HEK293 (cell line): ENCODE data around the gene BATF3.

ENCODE experiments used
- ELK4 ChIP-seq: IDR thresholded peaks from 2 replicates; pipeline ENCODE4 v1.6.1; 2011; ENCODE audit warnings: mild to moderate bottlenecking, low read depth, low read length, borderline replicate concordance
- GLIS2 ChIP-seq: fragments of 450-650 bp; formaldehyde crosslinking; IDR thresholded peaks from 2 replicates; pipeline ENCODE4 v1.5.1; 2016; ENCODE audit warnings: missing biosample characterization, missing genetic modification characterization
- PRDM10 ChIP-seq: fragments of 450-650 bp; formaldehyde crosslinking; IDR thresholded peaks from 2 replicates; pipeline ENCODE4 v1.5.1; 2016; ENCODE audit warnings: missing biosample characterization, missing genetic modification characterization
- PRDM2 ChIP-seq: fragments of 450-650 bp; formaldehyde crosslinking; IDR thresholded peaks from 2 replicates; pipeline ENCODE4 v1.5.1; 2016; ENCODE audit warnings: missing biosample characterization, missing genetic modification characterization, borderline replicate concordance
- ZBTB26 ChIP-seq: fragments of 450-650 bp; formaldehyde crosslinking; optimal IDR thresholded peaks from 2 replicates; pipeline ENCODE3; 2016; ENCODE audit warnings: missing biosample characterization, mild to moderate bottlenecking, missing genetic modification characterization
- ZEB2 ChIP-seq: fragments of 450-650 bp; formaldehyde crosslinking; IDR thresholded peaks from 2 replicates; pipeline ENCODE4 v1.5.1; 2016; ENCODE audit warnings: missing biosample characterization, missing genetic modification characterization
- ZNF16 ChIP-seq: fragments of 450-650 bp; formaldehyde crosslinking; IDR thresholded peaks from 2 replicates; pipeline ENCODE4 v1.5.1; 2016; ENCODE audit warnings: low read depth, missing biosample characterization, missing genetic modification characterization
- ZNF19 ChIP-seq: fragments of 450-650 bp; formaldehyde crosslinking; IDR thresholded peaks from 2 replicates; pipeline ENCODE4; 2016; ENCODE audit warnings: missing biosample characterization, missing genetic modification characterization, low read depth
- ZNF280C ChIP-seq: fragments of 450-650 bp; formaldehyde crosslinking; IDR thresholded peaks from 2 replicates; pipeline ENCODE4 v1.5.1; 2016; ENCODE audit warnings: missing biosample characterization, missing genetic modification characterization
- ZNF350 ChIP-seq: fragments of 450-650 bp; formaldehyde crosslinking; IDR thresholded peaks from 2 replicates; pipeline ENCODE4 v1.5.0; 2017; ENCODE audit warnings: missing biosample characterization, mild to moderate bottlenecking, missing genetic modification characterization
- ZNF362 ChIP-seq: fragments of 450-650 bp; formaldehyde crosslinking; IDR thresholded peaks from 2 replicates; pipeline ENCODE4 v1.5.1; 2016; ENCODE audit warnings: missing biosample characterization, missing genetic modification characterization
- ZNF366 ChIP-seq: fragments of 450-650 bp; formaldehyde crosslinking; conservative IDR thresholded peaks from 2 replicates; pipeline ENCODE4 v1.5.1; 2016; ENCODE audit warnings: missing biosample characterization, missing genetic modification characterization
- ZNF394 ChIP-seq: fragments of 450-650 bp; formaldehyde crosslinking; IDR thresholded peaks from 2 replicates; pipeline ENCODE4 v1.5.1; 2016; ENCODE audit warnings: missing biosample characterization, missing genetic modification characterization, mild to moderate bottlenecking, moderate library complexity, borderline replicate concordance
- ZNF513 ChIP-seq: fragments of 450-650 bp; IDR thresholded peaks from 2 replicates; pipeline ENCODE4 v1.5.1; 2018; ENCODE audit warnings: missing biosample characterization, missing genetic modification characterization
- ZNF514 ChIP-seq: fragments of 450-650 bp; formaldehyde crosslinking; IDR thresholded peaks from 2 replicates; pipeline ENCODE4 v1.5.1; 2016; ENCODE audit warnings: missing biosample characterization, missing genetic modification characterization
- ZNF544 ChIP-seq: fragments of 450-650 bp; formaldehyde crosslinking; IDR thresholded peaks from 2 replicates; pipeline ENCODE4 v1.5.0; 2017; ENCODE audit warnings: missing biosample characterization, missing genetic modification characterization
- ZNF555 ChIP-seq: fragments of 450-650 bp; formaldehyde crosslinking; conservative IDR thresholded peaks from 2 replicates; pipeline ENCODE4 v1.5.1; 2017; ENCODE audit warnings: missing biosample characterization, mild to moderate bottlenecking, missing genetic modification characterization, inconsistent platforms
- ZNF558 ChIP-seq: fragments of 450-650 bp; formaldehyde crosslinking; IDR thresholded peaks from 2 replicates; pipeline ENCODE4 v1.5.1; 2016; ENCODE audit warnings: missing biosample characterization, missing genetic modification characterization
- ZNF610 ChIP-seq: fragments of 450-650 bp; formaldehyde crosslinking; IDR thresholded peaks from 2 replicates; pipeline ENCODE4 v1.5.1; 2016; ENCODE audit warnings: missing biosample characterization, missing genetic modification characterization, borderline replicate concordance
- ZNF623 ChIP-seq: fragments of 450-650 bp; formaldehyde crosslinking; IDR thresholded peaks from 2 replicates; pipeline ENCODE4 v1.5.1; 2016; ENCODE audit warnings: missing biosample characterization, missing genetic modification characterization

Gene BATF3

GRCh38 chr1:212667223-212668139, 32.2 kb downstream of the BATF3 start (continued):
- TF ChIP-seq PRDM2 (tag by site-specific recombination) (no peak), ZNF558 (tag by site-specific recombination) (no peak), ZNF623 (tag by site-specific recombination) (no peak), ZNF394 (tag by site-specific recombination) (no peak), ZNF513 (tag by site-specific recombination) (no peak), ZNF362 (tag by site-specific recombination) (no peak), ZBTB26 (no peak), ZNF610 (no peak), ZNF280C (tag by site-specific recombination) (no peak), ZNF19 (tag by site-specific recombination) (no peak), ZNF366 (no peak), ZNF555 (tag by site-specific recombination) (no peak), ZNF544 (tag by site-specific recombination) (no peak), ZNF514 (tag by site-specific recombination) (no peak), ZNF350 (tag by site-specific recombination) (no peak), GLIS2 (tag by site-specific recombination) (no peak), ZEB2 (tag by site-specific recombination) (no peak), ZNF16 (tag by site-specific recombination) (no peak), PRDM10 (tag by site-specific recombination) (peak; percentile 57), ELK4 (no peak)
